ENCODE data around the gene HNRNPM. TPM values are rescaled to one million over a fixed set of nuclear protein-coding genes. Genes with fewer than 3 reads are reported as not detected.
"Not testable (repeated sequence)": the region's sequence is repeated elsewhere in the genome, so short reads cannot be mapped to it uniquely, and the experiment has no call there.

The HNRNPM gene, protein sequence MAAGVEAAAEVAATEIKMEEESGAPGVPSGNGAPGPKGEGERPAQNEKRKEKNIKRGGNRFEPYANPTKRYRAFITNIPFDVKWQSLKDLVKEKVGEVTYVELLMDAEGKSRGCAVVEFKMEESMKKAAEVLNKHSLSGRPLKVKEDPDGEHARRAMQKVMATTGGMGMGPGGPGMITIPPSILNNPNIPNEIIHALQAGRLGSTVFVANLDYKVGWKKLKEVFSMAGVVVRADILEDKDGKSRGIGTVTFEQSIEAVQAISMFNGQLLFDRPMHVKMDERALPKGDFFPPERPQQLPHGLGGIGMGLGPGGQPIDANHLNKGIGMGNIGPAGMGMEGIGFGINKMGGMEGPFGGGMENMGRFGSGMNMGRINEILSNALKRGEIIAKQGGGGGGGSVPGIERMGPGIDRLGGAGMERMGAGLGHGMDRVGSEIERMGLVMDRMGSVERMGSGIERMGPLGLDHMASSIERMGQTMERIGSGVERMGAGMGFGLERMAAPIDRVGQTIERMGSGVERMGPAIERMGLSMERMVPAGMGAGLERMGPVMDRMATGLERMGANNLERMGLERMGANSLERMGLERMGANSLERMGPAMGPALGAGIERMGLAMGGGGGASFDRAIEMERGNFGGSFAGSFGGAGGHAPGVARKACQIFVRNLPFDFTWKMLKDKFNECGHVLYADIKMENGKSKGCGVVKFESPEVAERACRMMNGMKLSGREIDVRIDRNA
- total RNA-seq, result 100 to 1,000 TPM; 102 to 126 TPM
- long read RNA-seq, partial matches to known transcripts, result 9 of 75 reads
- long read RNA-seq, other reads (novel, unspliced or antisense), result 66 of 75 reads

DNA sequence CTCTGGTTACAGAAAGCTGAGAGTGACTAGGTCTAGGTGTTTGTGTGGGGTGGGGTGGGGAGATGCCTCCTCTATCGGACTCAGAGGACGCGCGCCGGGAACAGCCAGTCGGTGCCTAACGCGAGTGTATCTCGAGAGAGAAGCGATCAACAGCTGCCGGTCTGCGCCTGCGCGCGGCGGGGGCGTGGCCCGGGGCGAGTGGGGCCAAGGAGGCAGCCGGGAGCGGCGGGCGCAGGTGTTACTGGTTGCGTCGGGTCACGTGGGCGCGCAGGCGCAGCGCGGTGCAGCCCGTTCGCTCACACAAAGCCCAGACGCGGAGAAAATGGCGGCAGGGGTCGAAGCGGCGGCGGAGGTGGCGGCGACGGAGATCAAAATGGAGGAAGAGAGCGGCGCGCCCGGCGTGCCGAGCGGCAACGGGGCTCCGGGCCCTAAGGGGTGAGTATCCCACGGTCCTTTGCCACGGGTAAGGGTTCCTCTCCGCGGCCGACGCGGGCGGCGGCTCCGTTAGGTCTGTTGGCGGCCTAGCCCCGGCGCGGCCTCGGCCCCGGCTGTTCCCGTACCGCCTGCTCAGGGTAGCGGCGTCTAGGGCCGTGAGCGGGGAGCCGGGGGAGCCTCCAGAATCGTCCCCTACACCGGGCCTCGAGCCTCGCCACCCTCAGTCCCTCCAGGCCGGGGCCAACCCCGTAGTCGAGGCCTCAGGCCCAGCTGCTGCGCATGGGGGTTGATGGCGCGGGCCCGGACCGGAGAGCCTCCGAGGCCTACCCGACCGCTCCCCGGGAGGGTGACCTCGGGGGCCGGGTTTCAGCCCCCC is at the start of gene HNRNPM:
Gene HNRNPM, plus strand, starts transcription at position 299 of the 811 bp plus-strand sequence. Its CDS starts 24 bp downstream, at position 323.
- ATAC-seq, result peak; percentile 98 to 99
- DNase-seq, result peak; percentile 100
- intact Hi-C loops (cut with DNase I), result loop anchor here in 1 of 2 donors (5.0 kb wide), 1 partner anchor 33 kb away; the partner anchor contains the start of gene MARCHF2

DNA sequence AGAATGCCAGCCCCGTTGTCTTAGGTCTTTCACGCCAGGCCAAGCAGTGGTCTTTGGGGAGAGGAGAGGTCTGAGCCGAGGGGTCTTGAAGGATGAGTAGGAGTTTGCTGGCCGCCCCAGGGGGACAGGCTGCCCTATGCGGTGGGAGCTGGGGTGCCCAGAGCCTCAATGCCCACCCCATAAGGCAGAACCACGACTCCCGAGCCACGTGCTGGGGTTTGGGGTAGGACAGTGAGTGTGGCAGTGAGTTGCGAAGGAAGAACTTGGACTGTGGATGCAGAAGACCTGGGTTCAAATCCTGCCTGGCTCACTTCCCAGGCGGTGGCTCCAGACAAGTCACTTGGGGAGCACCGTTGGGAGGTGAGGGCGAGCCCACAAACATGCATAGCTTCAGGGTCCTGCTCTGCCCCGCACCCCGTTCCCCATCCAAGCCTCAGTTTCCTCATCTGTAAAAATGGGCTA is 49.1 kb upstream of the HNRNPM start:
- DNase-seq (no peak), ATAC-seq (no peak)
- intact Hi-C loops (cut with DNase I), result loop anchor here (2.0 to 5.0 kb wide), 2 partner anchors 41 to 43 kb away; no protein-coding TSS in a partner anchor

DNA sequence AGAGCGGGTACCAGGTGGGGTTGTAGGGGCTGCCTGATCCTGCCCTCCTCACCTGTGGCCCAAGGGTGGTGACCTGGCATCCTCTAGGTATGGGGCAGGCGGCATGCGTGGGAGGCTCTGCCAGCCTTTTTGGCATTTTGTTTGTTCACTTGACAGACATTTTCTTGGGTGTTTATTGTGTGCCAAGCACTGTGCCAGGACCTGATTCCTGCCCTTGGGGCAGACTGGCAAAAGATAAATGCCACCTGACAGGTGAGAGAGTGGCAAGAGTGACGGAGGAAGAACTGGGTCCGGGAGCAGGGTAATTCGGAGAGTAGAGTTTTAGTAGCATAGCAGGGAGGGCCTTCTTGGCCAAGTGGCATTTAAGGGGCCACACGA is 48.6 kb upstream of the HNRNPM start:
- DNase-seq (peak; percentile 19), ATAC-seq (no peak)
- intact Hi-C loops (cut with DNase I), result loop anchor here (2.0 to 5.0 kb wide), 2 partner anchors 41 to 44 kb away; no protein-coding TSS in a partner anchor

DNA sequence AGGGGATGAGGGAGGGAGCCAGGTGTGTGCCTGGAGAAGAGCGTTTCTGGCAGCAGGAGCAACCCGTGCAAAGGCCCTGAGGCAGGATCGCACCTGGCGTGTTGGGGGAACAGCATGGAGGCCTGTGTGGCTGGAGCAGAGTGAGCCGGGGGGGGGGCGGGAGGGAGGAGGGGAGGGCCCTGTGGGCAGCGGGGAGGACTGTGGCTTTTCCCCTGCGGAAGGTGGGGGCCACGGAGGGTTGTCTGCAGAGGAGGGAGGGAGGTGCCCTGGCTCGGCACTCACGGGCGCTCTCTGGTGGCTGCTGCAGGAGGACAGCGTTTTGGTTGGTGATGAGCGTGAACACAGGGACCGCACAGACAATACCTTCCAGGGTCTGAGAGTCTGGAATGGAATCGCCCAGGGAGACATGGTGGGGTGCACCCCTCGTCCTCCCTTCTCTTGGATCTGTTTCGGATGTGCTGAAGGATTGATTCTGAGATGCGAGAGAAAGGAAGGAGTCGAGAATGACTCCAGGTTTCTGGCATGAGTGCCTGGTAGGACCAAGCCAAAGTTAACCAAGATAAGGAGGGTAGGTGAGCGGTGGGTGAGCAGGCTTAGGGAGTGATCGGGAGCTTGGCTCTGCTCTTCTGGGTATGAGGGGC is 48.1 kb upstream of the HNRNPM start:
- ATAC-seq (peak; percentile 47 to 61), DNase-seq (peak; percentile 86)
- intact Hi-C loops (cut with DNase I), result loop anchor here (2.0 to 5.0 kb wide), 2 partner anchors 42 to 44 kb away; no protein-coding TSS in a partner anchor

DNA sequence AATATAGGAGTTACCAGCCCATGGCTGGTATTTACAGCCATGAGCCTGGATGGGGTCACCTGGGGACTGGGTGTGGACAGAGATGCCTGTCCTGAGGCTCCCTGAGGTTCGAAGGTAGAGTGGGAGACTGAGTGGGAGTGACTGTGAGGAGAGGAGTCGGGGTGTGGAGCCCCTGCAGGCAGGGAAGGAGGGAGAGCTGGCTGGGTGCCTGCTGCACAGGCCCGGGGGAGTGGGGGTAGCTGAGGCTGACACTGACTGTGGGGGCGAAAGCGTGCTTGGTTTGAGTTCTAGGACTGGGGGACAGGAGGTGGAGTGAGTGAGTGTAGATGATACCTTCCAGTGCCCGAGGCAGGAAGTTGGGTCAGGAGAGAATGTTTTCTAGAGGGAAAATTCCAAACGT is 47.5 kb upstream of the HNRNPM start:
- intact Hi-C loops (cut with DNase I), result loop anchor here (2.0 to 5.0 kb wide), 2 partner anchors 42 to 45 kb away; no protein-coding TSS in a partner anchor
- ATAC-seq (peak in 1 of 2 donors; percentile 11), DNase-seq (peak; percentile 23)

DNA sequence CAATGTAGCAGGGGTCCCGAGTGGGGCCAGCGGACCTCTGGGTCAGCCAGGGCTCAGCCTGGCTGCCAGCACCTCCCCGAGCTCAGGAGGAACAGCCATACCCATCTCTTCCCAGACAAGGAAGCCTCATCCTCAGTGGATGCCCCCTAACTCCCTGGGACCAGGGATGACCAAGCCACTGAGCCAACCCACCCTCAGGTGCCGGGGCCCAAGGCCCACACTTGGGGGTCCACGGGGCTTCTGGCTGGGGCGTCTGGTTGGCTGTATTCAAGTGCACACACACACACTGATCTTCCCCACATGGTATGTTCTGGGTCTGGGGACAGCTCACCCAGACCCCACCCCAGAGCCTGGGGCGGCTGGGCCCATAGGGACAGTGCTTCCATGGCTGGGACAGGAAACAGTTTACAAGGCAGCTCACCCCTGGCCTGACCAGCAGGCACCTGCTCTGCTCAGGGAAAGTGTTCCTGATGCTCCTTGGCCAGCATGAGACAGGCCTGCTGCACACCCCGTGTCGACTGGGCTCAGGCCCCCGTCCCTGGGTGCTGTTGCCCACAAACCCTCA is 46.9 kb upstream of the HNRNPM start:
- intact Hi-C loops (cut with DNase I), result loop anchor here (2.0 to 5.0 kb wide), 2 partner anchors 43 to 46 kb away; no protein-coding TSS in a partner anchor
- ATAC-seq (peak in 1 of 2 donors; percentile 6), DNase-seq (no peak)

DNA sequence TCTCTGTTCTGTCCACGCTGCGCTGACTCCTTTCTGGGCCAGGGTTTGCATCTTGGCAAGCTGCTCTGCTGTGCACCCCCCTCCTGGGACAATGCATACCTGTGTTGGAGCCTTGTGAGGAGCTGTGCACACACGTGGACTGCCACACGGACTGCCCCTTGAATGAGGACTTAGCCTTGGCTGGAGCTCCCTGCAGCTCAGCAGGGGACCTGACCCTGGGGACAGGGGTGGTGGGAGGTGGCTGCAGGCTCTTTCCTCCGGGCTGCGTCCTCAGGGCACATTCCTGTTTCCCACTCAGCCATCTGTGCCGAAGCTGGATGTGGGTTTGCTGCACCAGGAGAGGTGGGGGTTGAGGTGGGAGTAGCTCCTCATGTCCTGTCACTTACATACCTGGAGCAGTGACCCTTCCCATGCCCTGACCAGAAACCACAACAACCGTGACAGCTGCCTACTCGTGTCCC is 46.4 kb upstream of the HNRNPM start:
- DNase-seq (no peak), ATAC-seq (no peak)
- intact Hi-C loops (cut with DNase I), result loop anchor here in 1 of 2 donors (5.0 kb wide), 1 partner anchor 46 kb away; no protein-coding TSS in a partner anchor

DNA sequence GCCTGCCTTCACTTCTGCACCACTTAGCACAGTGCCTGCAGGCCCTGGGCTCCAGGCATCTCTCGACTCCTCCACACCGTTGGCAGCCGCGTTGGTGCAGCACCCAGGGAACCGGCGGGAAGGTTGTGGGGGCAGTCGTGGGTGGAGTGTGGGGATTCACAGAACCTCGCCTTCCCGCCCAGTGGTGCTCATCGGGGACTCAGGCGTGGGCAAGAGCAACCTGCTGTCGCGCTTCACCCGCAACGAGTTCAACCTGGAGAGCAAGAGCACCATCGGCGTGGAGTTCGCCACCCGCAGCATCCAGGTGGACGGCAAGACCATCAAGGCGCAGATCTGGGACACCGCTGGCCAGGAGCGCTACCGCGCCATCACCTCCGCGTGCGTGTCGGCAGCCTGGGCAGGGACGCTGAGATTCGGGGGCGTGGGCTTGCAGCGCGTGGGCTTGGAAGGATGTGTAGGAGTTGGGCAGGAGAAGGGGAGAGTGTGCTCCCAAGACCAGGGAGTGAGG is 45.0 kb upstream of the HNRNPM start:
- intact Hi-C loops (cut with DNase I), result loop anchor here in 1 of 2 donors (5.0 kb wide), 1 partner anchor 47 kb away; no protein-coding TSS in a partner anchor
- DNase-seq (no peak), ATAC-seq (no peak)

DNA sequence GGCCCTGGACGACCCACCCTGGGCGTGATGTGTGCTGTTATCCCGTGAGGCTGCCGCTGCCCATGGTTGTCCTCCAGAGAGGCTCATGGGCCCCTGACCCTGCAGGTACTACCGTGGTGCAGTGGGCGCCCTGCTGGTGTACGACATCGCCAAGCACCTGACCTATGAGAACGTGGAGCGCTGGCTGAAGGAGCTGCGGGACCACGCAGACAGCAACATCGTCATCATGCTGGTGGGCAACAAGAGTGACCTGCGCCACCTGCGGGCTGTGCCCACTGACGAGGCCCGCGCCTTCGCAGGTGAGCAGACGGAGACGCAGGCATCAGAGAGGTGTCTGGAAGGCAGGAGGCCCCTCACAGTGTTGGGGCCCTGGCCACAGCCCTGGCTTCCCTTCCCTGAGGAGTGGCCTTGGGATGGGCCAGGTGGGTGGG is 42.8 kb upstream of the HNRNPM start:
- ATAC-seq (no peak), DNase-seq (no peak)
- intact Hi-C loops (cut with DNase I), result no loop called here

DNA sequence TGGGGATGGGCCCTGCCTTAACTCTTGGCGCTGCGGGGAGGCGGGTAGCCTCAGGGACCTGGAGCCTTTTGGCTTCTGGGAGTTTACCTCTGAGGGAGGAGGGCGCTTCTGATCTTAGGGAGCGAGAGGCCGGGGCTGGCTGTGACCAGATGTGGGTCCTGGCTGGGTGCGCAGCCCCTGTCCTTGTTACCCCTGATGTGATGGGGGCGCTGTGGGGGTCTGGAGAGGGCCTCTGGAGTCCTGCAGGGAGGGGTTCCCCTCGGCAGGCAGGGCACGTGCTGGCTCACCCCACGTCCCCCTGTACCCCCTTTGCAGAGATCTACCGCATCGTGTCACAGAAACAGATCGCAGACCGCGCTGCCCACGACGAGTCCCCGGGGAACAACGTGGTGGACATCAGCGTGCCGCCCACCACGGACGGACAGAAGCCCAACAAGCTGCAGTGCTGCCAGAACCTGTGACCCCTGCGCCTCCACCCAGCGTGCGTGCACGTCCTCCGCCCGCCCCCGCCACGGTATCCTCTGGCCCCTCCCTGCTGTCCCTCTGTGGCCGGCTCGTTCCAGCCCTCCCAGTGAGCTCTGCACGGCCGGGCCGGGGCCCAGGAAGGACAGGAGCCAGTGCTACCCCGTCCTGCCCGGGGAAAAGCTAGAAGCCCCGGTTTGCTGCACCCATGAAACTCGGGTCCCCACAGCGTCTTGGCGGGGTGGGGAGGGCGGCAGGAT is 41.5 kb upstream of the HNRNPM start:
- intact Hi-C loops (cut with DNase I), result no loop called here
- ATAC-seq (no peak), DNase-seq (no peak)

DNA sequence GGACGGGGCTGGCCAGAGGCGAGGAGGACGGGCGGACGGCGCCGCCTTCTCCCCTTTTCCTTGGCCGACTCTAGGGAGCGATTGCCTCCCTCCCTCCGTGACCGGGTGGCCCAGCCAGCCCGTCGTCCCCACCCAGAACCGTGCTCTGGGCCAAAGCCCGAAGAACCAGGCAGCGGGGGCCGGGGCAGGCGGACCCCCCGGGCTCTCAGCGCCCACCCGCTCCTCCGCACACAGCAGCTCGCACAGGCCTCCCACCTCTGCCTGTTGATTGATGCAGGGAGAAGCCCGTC is 41.0 kb upstream of the HNRNPM start:
- intact Hi-C loops (cut with DNase I), result no loop called here
- ATAC-seq, result no peak
- no peak for DNase-seq

DNA sequence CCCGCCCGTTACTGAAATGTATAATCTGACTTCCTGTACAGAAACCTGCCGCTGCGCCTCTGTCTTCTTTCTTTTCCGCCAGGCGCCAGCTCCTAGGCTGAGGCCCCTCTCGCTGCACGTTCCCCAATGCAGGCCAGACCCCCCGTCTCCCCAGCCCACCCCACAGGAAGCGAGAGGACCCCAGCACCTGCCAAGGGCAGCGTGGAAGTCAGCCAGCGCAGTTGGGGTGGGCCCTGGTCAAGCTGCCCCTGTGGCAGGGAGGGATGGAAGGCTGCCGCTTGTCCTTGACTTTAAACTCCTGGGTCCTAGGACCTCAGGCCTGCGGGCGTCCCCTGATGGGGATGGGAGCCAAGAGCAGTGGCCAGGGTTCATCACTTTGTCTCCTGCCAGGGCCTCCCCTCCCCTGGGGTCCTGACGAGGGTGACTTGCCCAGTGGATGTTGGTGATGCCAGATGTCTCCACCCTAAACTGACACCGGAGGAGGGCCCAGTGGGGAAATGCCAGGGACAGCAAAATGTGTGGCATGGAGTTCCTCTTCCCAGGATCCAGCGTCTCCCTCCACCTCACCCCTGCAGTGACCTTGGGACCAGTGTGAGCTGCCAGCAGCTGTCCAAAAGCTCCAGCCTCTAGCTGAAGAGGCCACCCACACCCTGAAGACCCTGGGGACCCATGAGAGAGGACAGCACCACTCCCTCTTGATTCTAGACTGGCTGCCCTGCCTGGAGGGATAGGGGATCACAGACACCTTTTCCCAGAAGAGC is 40.2 kb upstream of the HNRNPM start:
- peak; percentile 30 to 57 for ATAC-seq

DNA sequence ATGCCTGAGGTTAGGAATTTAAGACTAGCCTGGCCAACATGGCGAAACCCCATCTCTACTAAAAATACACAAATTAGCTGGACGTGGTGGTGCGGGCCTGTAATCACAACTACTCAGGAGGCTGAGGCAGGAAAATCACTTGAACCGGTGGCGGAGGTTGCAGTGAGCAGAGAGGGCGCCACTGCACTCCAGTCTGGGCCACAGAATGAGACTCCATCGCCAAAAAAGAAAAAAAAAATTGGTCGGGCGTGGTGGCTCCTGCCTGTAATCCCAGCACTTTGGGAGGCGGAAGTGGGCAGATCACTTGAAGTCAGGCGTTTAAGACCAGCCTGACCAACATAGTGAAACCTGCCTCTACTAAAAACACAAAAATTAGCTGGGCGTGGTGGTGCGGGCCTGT is 34.1 kb upstream of the HNRNPM start:
- intact Hi-C loops (cut with DNase I), result loop anchor here in 1 of 2 donors (5.0 kb wide), 2 partner anchors 37 to 97 kb away; no protein-coding TSS in a partner anchor
- DNase-seq, ATAC-seq: not testable (repeated sequence)

More for the DNA sequence above, 40.2 kb upstream of the HNRNPM start:
- intact Hi-C loops (cut with DNase I), result no loop called here
- DNase-seq, result no peak

DNA sequence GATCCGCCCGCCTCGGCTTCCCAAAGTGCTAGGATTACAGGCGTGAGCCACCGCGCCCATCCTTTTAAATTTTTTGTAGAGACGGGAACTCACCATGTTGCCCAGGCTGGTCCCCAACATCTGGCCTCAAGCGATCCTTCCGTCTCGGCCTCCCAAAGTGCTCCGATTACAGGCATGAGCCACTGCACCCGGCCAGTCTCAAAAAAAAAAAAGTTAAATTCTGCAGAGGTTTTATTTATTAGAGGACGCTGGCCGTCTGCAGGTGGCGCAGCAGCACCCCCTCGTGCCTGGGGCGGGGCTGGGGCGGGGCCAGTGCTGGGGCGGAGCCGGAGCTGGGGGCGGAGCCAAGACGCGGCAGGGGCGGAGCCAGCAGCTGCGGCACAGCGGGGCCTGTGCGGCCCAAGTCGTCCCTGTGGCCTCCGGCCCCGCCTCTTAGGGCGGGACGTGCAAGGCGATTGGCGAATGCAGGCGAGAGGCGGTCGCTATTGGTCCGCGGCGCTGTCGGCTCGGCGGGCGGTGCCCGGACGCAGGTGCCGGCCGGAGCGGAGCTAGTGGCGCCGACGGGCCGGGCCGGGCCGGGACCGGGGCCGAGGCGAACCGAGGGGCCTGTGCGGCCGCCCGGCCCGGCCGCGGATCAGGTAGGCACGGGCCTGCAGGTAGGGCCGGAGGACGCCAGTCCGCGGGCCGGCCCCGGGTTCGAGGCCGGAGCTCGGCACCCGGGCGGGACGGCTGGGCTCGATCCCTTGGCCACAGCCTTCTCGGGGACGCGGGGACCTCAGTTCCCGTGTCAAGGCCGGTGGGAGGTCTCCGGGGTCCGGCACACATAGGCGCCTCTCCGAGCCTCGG is 31.8 kb upstream of the HNRNPM start, which contains the start of gene MARCHF2:
Gene MARCHF2, plus strand, starts transcription at position 523 of the 846 bp plus-strand sequence. CDS start 8,536 bp downstream, outside the sequence.
- intact Hi-C loops (cut with DNase I), result loop anchor here in 1 of 2 donors (5.0 kb wide), 2 partner anchors 34 to 94 kb away; no protein-coding TSS in a partner anchor
- ATAC-seq, result peak; percentile 99 to 100

DNA sequence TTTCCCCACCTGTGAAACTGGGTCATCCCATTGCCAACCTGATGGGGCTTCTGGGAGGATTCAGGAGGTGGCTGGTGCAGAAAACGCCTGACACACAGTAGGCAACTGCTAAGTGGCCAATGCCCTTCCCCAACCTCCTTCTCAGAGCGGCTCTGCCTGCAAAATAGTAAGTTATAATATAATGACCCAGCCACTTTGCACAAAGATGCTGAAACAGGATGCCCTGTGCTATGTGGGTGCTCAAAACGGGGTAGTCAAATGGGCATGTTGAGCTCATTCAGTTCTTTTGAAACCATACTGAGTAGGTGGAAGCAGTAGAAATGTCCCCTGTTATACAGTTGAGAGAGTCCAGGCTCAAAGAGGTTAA is 31.2 kb upstream of the HNRNPM start:
- DNase-seq (no peak), ATAC-seq (no peak)
- intact Hi-C loops (cut with DNase I), result loop anchor here in 1 of 2 donors (5.0 kb wide), 2 partner anchors 34 to 94 kb away; no protein-coding TSS in a partner anchor

More for the DNA sequence above, 31.8 kb upstream of the HNRNPM start, which contains the start of gene MARCHF2:
- DNase-seq, result peak; percentile 98

Measured in left cardiac atrium (tissue), 4 donors.